Urothelium cell line (cell line): ENCODE results near the gene RFPL3.
A peak's percentile ranks its signal among the peaks of the same experiment; 100 is the strongest.
"Not testable (repeated sequence)": the region's sequence is repeated elsewhere in the genome, so short reads cannot be mapped to it uniquely, and the experiment has no call there.

ENCODE experiments used
- DNase-seq: peaks from one replicate; pipeline ENCODE4 v3.0.0; 2011; ENCODE audit warnings: low spot score, mixed read lengths
- FAIRE-seq: peaks from 2 replicates; lab custom pipeline; 2011; peaks lifted over from hg19 to GRCh38; lab: Jason Lieb, UNC

The RFPL3 gene

GRCh38 chr22:32357567-32357966 is at the start of gene RFPL3:
TSS of gene RFPL3 (plus strand) at chr22:32357867. CDS start at chr22:32358072, 205 bp downstream.
- peak; percentile 27 for FAIRE-seq
- not testable (repeated sequence) for DNase-seq

- FAIRE-seq: no peak
- no peak for DNase-seq
These were observed 49.5 kb upstream of the RFPL3 start for GRCh38 chr22:32308191-32308590.

- DNase-seq (no peak), FAIRE-seq (no peak)
These were observed 48.7 kb upstream of the RFPL3 start for GRCh38 chr22:32308934-32309333.

- no peak for DNase-seq
- FAIRE-seq: no peak
These were observed 47.9 kb upstream of the RFPL3 start for GRCh38 chr22:32309585-32310251.

GRCh38 chr22:32310777-32311176 is 46.9 kb upstream of the RFPL3 start:
- FAIRE-seq: no peak
- DNase-seq: no peak

GRCh38 chr22:32311551-32312071 is 46.1 kb upstream of the RFPL3 start:
- no peak for DNase-seq
- FAIRE-seq: no peak

- DNase-seq: no peak
- no peak for FAIRE-seq
These were observed 44.9 kb upstream of the RFPL3 start for GRCh38 chr22:32312748-32313147.

GRCh38 chr22:32313532-32313931 is 44.1 kb upstream of the RFPL3 start:
- no peak for FAIRE-seq

GRCh38 chr22:32317524-32317923 is 40.1 kb upstream of the RFPL3 start:
- DNase-seq: no peak
- FAIRE-seq: no peak

More at GRCh38 chr22:32313532-32313931, 44.1 kb upstream of the RFPL3 start:
- DNase-seq: no peak

GRCh38 chr22:32318361-32318760 is 39.3 kb upstream of the RFPL3 start:
- FAIRE-seq (no peak), DNase-seq (no peak)

GRCh38 chr22:32319861-32320406 is 37.7 kb upstream of the RFPL3 start:
- DNase-seq (no peak), FAIRE-seq (no peak)

- no peak for DNase-seq
- no peak for FAIRE-seq
These were observed 34.7 kb upstream of the RFPL3 start for GRCh38 chr22:32322986-32323385.

- FAIRE-seq (no peak), DNase-seq (no peak)
These were observed 34.0 kb upstream of the RFPL3 start for GRCh38 chr22:32323513-32324164.

- no peak for FAIRE-seq
- no peak for DNase-seq
These were observed 32.9 kb upstream of the RFPL3 start for GRCh38 chr22:32324505-32325415.

GRCh38 chr22:32325416-32325801 is 32.3 kb upstream of the RFPL3 start:
- no peak for DNase-seq

GRCh38 chr22:32325811-32326237 is 31.8 kb upstream of the RFPL3 start:
- DNase-seq: no peak
- peak; percentile 78 for FAIRE-seq

More at GRCh38 chr22:32325416-32325801, 32.3 kb upstream of the RFPL3 start:
- FAIRE-seq: no peak

GRCh38 chr22:32326647-32327046 is 31.0 kb upstream of the RFPL3 start:
- FAIRE-seq: no peak
- DNase-seq: no peak

GRCh38 chr22:32327066-32327465 is 30.6 kb upstream of the RFPL3 start:
- FAIRE-seq (no peak), DNase-seq (no peak)

GRCh38 chr22:32327596-32328171 is 30.0 kb upstream of the RFPL3 start:
- no peak for FAIRE-seq
- DNase-seq: no peak
